HepG2 (cell line): ENCODE results near the gene ZFYVE21. TPM values are rescaled to one million over a fixed set of nuclear protein-coding genes. Genes with fewer than 3 reads are reported as not detected.

Experiments
- ADNP ChIP-seq: sonication (generic); formaldehyde crosslinking; IDR thresholded peaks from 2 replicates; pipeline ENCODE4 v1.4.0; 2020; ENCODE audit warnings: missing genetic modification reagents
- CBX1 ChIP-seq: IDR thresholded peaks from one replicate; pipeline ENCODE4 v1.6.1; 2016; ENCODE audit warnings: antibody characterized with exemption, low read depth
- CEBPB ChIP-seq: IDR thresholded peaks from 2 replicates; pipeline ENCODE4 v1.6.1; 2011; ENCODE audit warnings: low read depth, low read length, improper control_type of control experiment, borderline replicate concordance
- HINFP ChIP-seq: sonication (generic); formaldehyde crosslinking; IDR thresholded peaks from 2 replicates; pipeline ENCODE4 v1.4.0; 2020; ENCODE audit warnings: low read depth, mild to moderate bottlenecking, missing genetic modification reagents
- KAT8 ChIP-seq: IDR thresholded peaks from 2 replicates; pipeline ENCODE4 v1.6.1; 2016; ENCODE audit warnings: missing genetic modification reagents, missing compliant biosample characterization
- REXO4 ChIP-seq: sonication (generic); formaldehyde crosslinking; IDR thresholded peaks from 2 replicates; pipeline ENCODE4 v1.8.0; 2022; ENCODE audit warnings: missing genetic modification reagents, mild to moderate bottlenecking, borderline replicate concordance
- SIX1 ChIP-seq: sonication (generic); formaldehyde crosslinking; IDR thresholded peaks from 2 replicates; pipeline ENCODE4 v1.4.0; 2020; ENCODE audit warnings: missing genetic modification reagents, borderline replicate concordance
- STAT6 ChIP-seq: sonication (generic); formaldehyde crosslinking; IDR thresholded peaks from 2 replicates; pipeline ENCODE4 v1.4.0; 2020; ENCODE audit warnings: missing genetic modification reagents, mild to moderate bottlenecking, borderline replicate concordance
- ZEB1 ChIP-seq: IDR thresholded peaks from 2 replicates; pipeline ENCODE4 v1.6.1; 2012; ENCODE audit warnings: mild to moderate bottlenecking, low read depth, inconsistent platforms; ENCODE audit not compliant: insufficient replicate concordance
- ZMAT5 ChIP-seq: sonication (generic); formaldehyde crosslinking; IDR thresholded peaks from 2 replicates; pipeline ENCODE4 v1.5.0; 2020; ENCODE audit warnings: mild to moderate bottlenecking, low read depth, missing genetic modification reagents, borderline replicate concordance
- ZNF143 ChIP-seq: sonication (generic); formaldehyde crosslinking; IDR thresholded peaks from 2 replicates; pipeline ENCODE4 v1.4.0; 2020; ENCODE audit warnings: missing genetic modification reagents
- ZNF207 ChIP-seq: fragments of 450-650 bp; IDR thresholded peaks from 2 replicates; pipeline ENCODE4 v1.6.1; 2016; ENCODE audit warnings: antibody characterized with exemption, borderline replicate concordance
- ZNF318 ChIP-seq: sonication (generic); formaldehyde crosslinking; IDR thresholded peaks from 2 replicates; pipeline ENCODE4 v1.4.0; 2020; ENCODE audit warnings: mild to moderate bottlenecking, missing genetic modification reagents
- ZNF484 ChIP-seq: sonication (generic); formaldehyde crosslinking; IDR thresholded peaks from 2 replicates; pipeline ENCODE4 v1.5.1; 2020; ENCODE audit warnings: mild to moderate bottlenecking, low read depth, missing genetic modification reagents, borderline replicate concordance
- ZNF546 ChIP-seq: sonication (generic); formaldehyde crosslinking; conservative IDR thresholded peaks from 2 replicates; pipeline ENCODE4 v1.8.1; 2023; ENCODE audit warnings: mild to moderate bottlenecking, missing genetic modification reagents
- polyA plus RNA-seq, 8 experiments: library from polyadenylated mRNA; depleted of rRNA in 3 of 8; stranded (reverse) in 7 of 8; unstranded in 1 of 8; fragments of >200 nt; fragmentation: Illumina TruSeq in 4 of 8; extraction: Trizol in 4 of 8; gene quantifications; 2 replicates each; pipeline versions ENCODE4 v1.2.1 to v1.2.3, GENCODE V29; 2011 to 2016; ENCODE audit warnings: low read depth in 4 of 8, missing spikeins in 1 of 8, mixed read lengths in 1 of 8; ENCODE audit not compliant: insufficient read depth in 1 of 8
- total RNA-seq, 5 experiments: library from RNA; depleted of rRNA; stranded (reverse); fragments of >200 nt; fragmentation: Illumina TruSeq; extraction: Trizol; gene quantifications; 2 replicates each; pipeline ENCODE4 v1.2.3, GENCODE V29; 2016; ENCODE audit warnings: low read depth in 1 of 5

Gene ZFYVE21
- total and polyA plus RNA-seq, 2 of the 13 experiments (the other 11 are each of a cell fraction or from before 2014, with no cell fraction given) = 34.3 to 34.4 TPM

- TF ChIP-seq CEBPB = no peak
- no peak for TF ChIP-seq ZNF207
- TF ChIP-seq ZNF546 (CRISPR knock-in tag) = peak; percentile 91
- TF ChIP-seq KAT8 (CRISPR knock-in tag) = 0 out of 2 replicates have a peak, but pooled peaks have one; percentile 55
- no peak for TF ChIP-seq ZNF318
- TF ChIP-seq ZEB1 = no peak
- TF ChIP-seq ZNF143 (CRISPR knock-in tag) = no peak
- no peak for TF ChIP-seq ZMAT5
- TF ChIP-seq ADNP (CRISPR knock-in tag) = no peak
- no peak for TF ChIP-seq SIX1 (CRISPR knock-in tag)
- no peak for TF ChIP-seq CBX1
- TF ChIP-seq HINFP = no peak
- no peak for TF ChIP-seq REXO4
- TF ChIP-seq STAT6 (CRISPR knock-in tag) = no peak
- TF ChIP-seq ZNF484 (CRISPR knock-in tag) = no peak
Measured at GRCh38 chr14:103715052-103716000, at the start of gene ZFYVE21, which contains the start of gene XRCC3 (continued).
